Cerebellar cortex (tissue), 1 donor: Measurements from ENCODE around the gene GNLY.

Experiments
- DNase-seq: peaks from one replicate; pipeline ENCODE4 v3.0.0-alpha.2; 2015; ENCODE audit warnings: low spot score

Gene GNLY

GRCh38 chr2:85744741-85745601 lies 50.8 kb downstream of the GNLY start:
- no peak for DNase-seq

- DNase-seq: no peak
Measured at GRCh38 chr2:85745619-85746018, 51.5 kb downstream of the GNLY start.

- DNase-seq: no peak
Measured at GRCh38 chr2:85746321-85747004, 52.3 kb downstream of the GNLY start.

GRCh38 chr2:85747441-85747840 lies 53.3 kb downstream of the GNLY start:
- no peak for DNase-seq

GRCh38 chr2:85748039-85748734 lies 54.0 kb downstream of the GNLY start:
- DNase-seq: no peak
